ENCODE results near the gene INPP4A.

GRCh38 chr2:98444436-98445176 is at the start of gene INPP4A:
- TF ChIP-seq CHD4 (IDR thresholded peaks at IDR 0.05; ENCODE audit: borderline replicate concordance) (no peak), KDM5A (IDR thresholded peaks at IDR 0.05) (no peak), MAX (IDR thresholded peaks at IDR 0.05) (peak; percentile 24; the same call in 1 of the 2 replicates), CTCF (IDR thresholded peaks at IDR 0.05) (no peak; the same call in 2 of the 3 replicates), EP300 (IDR thresholded peaks at IDR 0.05) (no peak), BHLHE40 (IDR thresholded peaks at IDR 0.05; ENCODE audit: low read depth, low read length) (no peak), JUNB (IDR thresholded peaks at IDR 0.05) (no peak), REST (IDR thresholded peaks at IDR 0.05) (no peak), ZSCAN20 (CRISPR knock-in tag; IDR thresholded peaks at IDR 0.05) (no peak), HDAC2 (IDR thresholded peaks at IDR 0.05) (no peak), NPAS2 (CRISPR knock-in tag; IDR thresholded peaks at IDR 0.05; ENCODE audit: borderline replicate concordance) (no peak), POLR2A (IDR thresholded peaks at IDR 0.05; ENCODE audit: low read length) (peak; percentile 75), MAFK (IDR thresholded peaks at IDR 0.05; ENCODE audit: partially characterized antibody) (no peak), PBX3 (IDR thresholded peaks at IDR 0.05) (no peak)
